Neutrophil (primary cell): ENCODE data around the gene GTF3C5.

Experiments
- H3K27ac ChIP-seq: fragments of 200-600 bp; sonication (generic); 2 replicates; pipeline ENCODE4 v1.5.1; 2016; ENCODE audit warnings: mild to moderate bottlenecking, moderate library complexity
- H3K27me3 ChIP-seq: fragments of 200-600 bp; sonication (generic); 2 replicates; pipeline ENCODE4 v1.6.0; 2016; ENCODE audit warnings: mild to moderate bottlenecking
- H3K36me3 ChIP-seq: fragments of 200-600 bp; sonication (generic); 2 replicates; pipeline ENCODE4 v1.5.1; 2017
- H3K4me1 ChIP-seq, 2 experiments: fragments of 200-600 bp in 1 of 2; sonication (generic) in 1 of 2; 1 replicate in 1 of 2; 2 replicates in 1 of 2; pipeline versions ENCODE4 v1.5.1 to v1.6.1; 2013 to 2016; ENCODE audit warnings: low read depth in 1 of 2, low read length in 1 of 2, mild to moderate bottlenecking in 1 of 2, moderate library complexity in 1 of 2; ENCODE audit not compliant: control insufficient read depth in 1 of 2, insufficient read depth in 1 of 2
- H3K4me3 ChIP-seq, 2 experiments: fragments of 200-600 bp in 1 of 2; sonication (generic) in 1 of 2; 1 replicate in 1 of 2; 2 replicates in 1 of 2; pipeline ENCODE4 v1.5.1; 2013 to 2016; ENCODE audit warnings: low read depth in 1 of 2, low read length in 1 of 2, mild to moderate bottlenecking in 1 of 2, moderate library complexity in 1 of 2
- H3K9me3 ChIP-seq: fragments of 200-600 bp; sonication (generic); 2 replicates; pipeline ENCODE4 v1.5.1; 2016
- TF ChIP-seq, protein P1 (sequence below): fragments of 200-600 bp; sonication (generic); IDR thresholded peaks from 2 replicates; pipeline ENCODE4 v1.5.1; 2016; ENCODE audit warnings: antibody characterized with exemption

GTF3C5 gene

DNA sequence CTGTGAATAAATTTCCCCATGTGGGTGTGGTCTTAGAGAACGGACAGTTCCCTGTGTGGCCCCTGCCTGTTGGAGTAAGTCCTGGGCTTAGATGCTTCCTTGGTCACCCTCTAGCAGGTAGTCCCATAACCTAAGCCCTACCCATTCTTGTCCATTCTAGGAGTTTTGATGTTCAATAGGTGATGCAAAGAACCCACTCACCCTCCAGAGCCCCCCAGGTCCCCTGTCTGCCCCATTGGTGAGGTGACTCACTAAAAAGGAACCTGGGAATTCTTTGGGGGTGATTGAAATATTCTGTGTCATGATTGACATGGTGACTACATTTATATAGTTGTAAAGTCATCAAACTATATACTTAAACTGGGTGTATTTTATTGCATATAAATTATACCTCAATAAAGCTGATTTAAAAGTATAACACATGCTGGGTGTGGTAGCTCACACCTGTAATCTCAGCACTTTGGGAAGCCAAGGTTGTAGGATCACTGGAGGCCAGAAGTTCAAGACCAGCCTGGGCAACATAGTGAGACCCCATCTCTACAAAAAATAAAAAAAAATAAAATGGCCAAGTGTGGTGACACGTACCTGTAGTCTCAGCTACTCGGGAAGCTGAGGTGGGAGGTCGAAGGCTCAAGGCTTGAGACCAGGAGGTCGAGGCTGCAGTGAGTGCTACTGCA lies 20.8 kb upstream of the GTF3C5 start:
- TF ChIP-seq, protein P1, sequence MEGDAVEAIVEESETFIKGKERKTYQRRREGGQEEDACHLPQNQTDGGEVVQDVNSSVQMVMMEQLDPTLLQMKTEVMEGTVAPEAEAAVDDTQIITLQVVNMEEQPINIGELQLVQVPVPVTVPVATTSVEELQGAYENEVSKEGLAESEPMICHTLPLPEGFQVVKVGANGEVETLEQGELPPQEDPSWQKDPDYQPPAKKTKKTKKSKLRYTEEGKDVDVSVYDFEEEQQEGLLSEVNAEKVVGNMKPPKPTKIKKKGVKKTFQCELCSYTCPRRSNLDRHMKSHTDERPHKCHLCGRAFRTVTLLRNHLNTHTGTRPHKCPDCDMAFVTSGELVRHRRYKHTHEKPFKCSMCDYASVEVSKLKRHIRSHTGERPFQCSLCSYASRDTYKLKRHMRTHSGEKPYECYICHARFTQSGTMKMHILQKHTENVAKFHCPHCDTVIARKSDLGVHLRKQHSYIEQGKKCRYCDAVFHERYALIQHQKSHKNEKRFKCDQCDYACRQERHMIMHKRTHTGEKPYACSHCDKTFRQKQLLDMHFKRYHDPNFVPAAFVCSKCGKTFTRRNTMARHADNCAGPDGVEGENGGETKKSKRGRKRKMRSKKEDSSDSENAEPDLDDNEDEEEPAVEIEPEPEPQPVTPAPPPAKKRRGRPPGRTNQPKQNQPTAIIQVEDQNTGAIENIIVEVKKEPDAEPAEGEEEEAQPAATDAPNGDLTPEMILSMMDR = no peak
- Histone ChIP-seq H3K27me3 (peaks cover 5% of the 10 kb centered on the region), H3K36me3 (no peaks in the 10 kb centered on the region), H3K4me3 (no peak overlapping the region), H3K27ac (no peak overlapping the region), H3K4me1 (peaks cover 3 to 4% of the 10 kb centered on the region in 2 experiments), H3K9me3 (no peaks in the 10 kb centered on the region)

- no peaks in the 10 kb centered on the region for H3K9me3 ChIP-seq
- no peaks in the 10 kb centered on the region for H3K36me3 ChIP-seq
- peaks cover under 1% of the 10 kb centered on the region for H3K27me3 ChIP-seq
- H3K4me1 ChIP-seq = no peaks in the 10 kb centered on the region
- TF ChIP-seq, protein P1 = no peak
- no peak overlapping the region for H3K27ac ChIP-seq
- no peak overlapping the region for H3K4me3 ChIP-seq
These were observed 16.1 kb upstream of the GTF3C5 start for GRCh38 chr9:133014696-133015095.

- Histone ChIP-seq H3K27me3 (peaks cover 3% of the 10 kb centered on the region), H3K4me1 (peaks cover 4 to 11% of the 10 kb centered on the region in 2 experiments), H3K4me3 (no peak overlapping the region), H3K9me3 (no peaks in the 10 kb centered on the region), H3K36me3 (no peaks in the 10 kb centered on the region), H3K27ac (no peak overlapping the region)
- TF ChIP-seq, protein P1 = no peak
These were observed 7.5 kb upstream of the GTF3C5 start for GRCh38 chr9:133023117-133023890.

- TF ChIP-seq, protein P1 = no peak
These were observed 4.4 kb upstream of the GTF3C5 start for GRCh38 chr9:133026426-133026825.

GRCh38 chr9:133027134-133027533 lies 3.7 kb upstream of the GTF3C5 start:
- Histone ChIP-seq H3K27me3 (no peaks in the 10 kb centered on the region), H3K36me3 (no peaks in the 10 kb centered on the region), H3K27ac (no peak overlapping the region), H3K9me3 (no peaks in the 10 kb centered on the region), H3K4me3 (no peak overlapping the region), H3K4me1 (peaks cover 19 to 24% of the 10 kb centered on the region in 2 experiments)
- TF ChIP-seq, protein P1 = no peak

More at GRCh38 chr9:133026426-133026825, 4.4 kb upstream of the GTF3C5 start:
- H3K36me3 ChIP-seq = no peaks in the 10 kb centered on the region
- peaks cover 16 to 22% of the 10 kb centered on the region in 2 experiments for H3K4me1 ChIP-seq
- no peaks in the 10 kb centered on the region for H3K9me3 ChIP-seq
- H3K27ac ChIP-seq = no peak overlapping the region
- no peak overlapping the region for H3K4me3 ChIP-seq
- H3K27me3 ChIP-seq = peaks cover under 1% of the 10 kb centered on the region
